Fibroblast of lung (primary cell): ENCODE results near the gene B3GALNT2.

ENCODE experiments used
- CTCF ChIP-seq, 2 donors: IDR thresholded peaks in 1 of 2; conservative IDR thresholded peaks in 1 of 2; 1 replicate in 1 of 2; 2 replicates in 1 of 2; pipeline ENCODE4 v1.5.1; 2011 to 2012; ENCODE audit warnings: low read length in 2 of 2, control low read depth in 1 of 2, inconsistent platforms in 1 of 2, low read depth in 1 of 2, mild to moderate bottlenecking in 1 of 2
- EZH2 ChIP-seq: IDR thresholded peaks from 2 replicates; pipeline ENCODE4 v1.5.1; 2012; ENCODE audit warnings: low read length, control low read depth, mild to moderate bottlenecking; ENCODE audit errors: missing control alignments

GRCh38 chr1:235502601-235503402, 1.4 kb downstream of the B3GALNT2 start:
- no peak for TF ChIP-seq CTCF (conservative IDR thresholded peaks at IDR 0.05 in 1 of 2, IDR thresholded peaks at IDR 0.05 in 1 of 2; ENCODE audit: low read depth in 1 of 2, low read length in 2 of 2)
- TF ChIP-seq EZH2, result no peak
